Measurements from ENCODE around the gene HYLS1.

Gene HYLS1

DNA sequence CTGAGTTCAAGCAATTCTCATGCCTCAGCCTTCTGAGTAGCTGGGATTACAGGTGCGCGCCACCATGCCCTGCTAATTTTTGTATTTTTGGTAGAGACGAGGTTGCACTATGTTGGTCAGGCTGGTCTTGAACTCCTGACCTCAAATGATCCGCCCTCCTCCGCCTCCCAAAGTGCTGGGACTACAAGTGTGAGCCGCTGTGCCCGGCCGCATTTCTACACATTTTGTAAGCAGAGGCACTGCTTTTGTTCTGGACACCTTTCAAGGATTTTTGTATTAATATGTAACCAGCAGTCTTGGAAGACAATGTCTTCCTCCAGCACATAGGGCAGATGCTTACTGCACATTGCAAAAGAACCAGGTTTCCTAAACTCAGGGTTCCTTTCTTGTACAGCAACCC is 47.0 kb downstream of the HYLS1 start:
- no peak for DNase-seq (ENCODE audit: low read depth)

DNA sequence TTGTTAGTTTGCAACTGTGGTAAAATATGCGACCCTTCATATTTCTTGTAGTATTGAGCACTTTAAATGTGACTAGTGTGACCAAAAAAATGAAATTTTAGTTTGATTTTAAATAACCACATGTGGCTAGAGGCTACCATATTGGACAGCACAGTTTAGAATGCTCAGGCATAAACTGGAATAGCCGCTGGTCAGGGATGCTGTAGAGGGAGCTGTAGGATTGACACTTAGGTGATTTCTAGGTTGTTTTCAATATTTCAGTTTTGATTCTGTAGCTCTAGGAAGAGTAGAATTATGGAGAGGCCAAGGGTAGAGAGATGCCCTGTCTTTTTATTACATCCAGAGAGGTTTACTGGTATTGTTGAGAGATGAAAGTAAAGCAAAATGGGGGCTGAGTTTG is 47.6 kb downstream of the HYLS1 start:
- DNase-seq (ENCODE audit: low read depth) = no peak

DNA sequence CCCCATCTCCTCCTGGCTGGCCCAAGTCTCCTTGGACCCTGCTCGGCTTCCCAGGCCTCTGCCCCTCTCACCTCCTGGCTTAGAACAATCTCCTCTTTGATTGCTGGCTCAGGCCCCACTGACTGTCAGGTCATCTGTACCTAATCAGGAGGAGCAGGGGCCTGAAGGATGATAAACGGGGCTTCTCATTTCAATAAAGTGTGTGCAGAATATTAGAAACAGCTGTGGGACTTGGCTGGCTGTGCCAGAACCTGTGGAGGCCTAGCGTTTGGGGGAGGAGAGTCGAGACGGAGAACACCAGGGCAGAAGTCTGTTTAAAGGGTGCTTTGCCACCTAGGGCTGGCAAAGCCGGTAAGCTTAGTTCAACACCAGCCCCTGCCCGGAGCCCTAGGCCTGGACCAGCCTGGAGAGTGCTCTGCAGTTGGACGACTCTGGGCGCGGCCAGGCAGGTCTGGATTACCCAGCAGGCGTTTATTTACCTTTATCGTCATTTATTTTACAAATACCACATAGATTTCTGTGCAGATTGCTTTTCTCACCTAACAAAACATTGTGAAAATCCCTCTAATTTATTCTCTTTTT is 48.2 kb downstream of the HYLS1 start:
- DNase-seq (ENCODE audit: low read depth) = no peak

DNA sequence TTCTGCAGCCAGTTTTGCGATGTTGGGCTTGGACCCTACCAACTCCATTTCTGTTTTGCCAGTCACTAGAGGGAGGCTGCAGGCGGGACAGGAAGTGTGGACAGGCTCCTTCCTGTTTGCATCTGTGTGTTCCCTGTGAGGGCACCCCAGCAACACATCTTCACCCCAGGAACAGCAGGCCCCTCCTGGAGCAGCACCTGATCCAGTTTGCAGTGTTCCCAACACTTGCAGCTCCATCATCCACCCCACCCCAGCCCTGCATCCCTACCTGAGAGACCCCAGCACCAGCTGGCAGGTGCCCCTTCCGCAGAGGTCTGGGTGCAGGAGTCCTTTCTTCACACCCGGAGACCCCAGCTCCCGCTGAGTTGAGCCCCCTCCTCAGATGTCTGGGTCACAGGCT is 51.0 kb downstream of the HYLS1 start:
- DNase-seq (ENCODE audit: low read depth) = no peak

DNA sequence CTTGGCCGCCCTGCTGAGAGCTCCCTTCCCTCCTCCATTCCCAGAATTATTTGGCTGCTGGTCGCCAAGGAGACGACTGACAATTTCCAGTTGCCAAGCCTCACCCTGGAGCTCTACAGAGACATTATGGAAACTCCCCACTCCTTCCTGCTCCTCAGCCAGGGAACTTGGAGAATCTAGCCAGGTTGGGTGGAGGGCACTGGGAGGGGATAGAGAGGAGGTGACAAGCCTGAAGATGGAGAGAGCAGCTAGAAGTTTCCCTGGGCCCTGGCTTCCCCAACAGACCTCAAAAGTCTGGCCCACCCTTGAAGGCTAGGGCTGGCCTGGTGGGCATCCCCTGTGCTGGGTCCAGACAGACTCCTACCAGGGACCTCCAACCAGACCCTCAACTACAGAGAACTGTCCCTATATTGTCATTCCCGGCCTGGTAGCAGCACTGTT is 51.6 kb downstream of the HYLS1 start:
- no peak for DNase-seq (ENCODE audit: low read depth)

DNA sequence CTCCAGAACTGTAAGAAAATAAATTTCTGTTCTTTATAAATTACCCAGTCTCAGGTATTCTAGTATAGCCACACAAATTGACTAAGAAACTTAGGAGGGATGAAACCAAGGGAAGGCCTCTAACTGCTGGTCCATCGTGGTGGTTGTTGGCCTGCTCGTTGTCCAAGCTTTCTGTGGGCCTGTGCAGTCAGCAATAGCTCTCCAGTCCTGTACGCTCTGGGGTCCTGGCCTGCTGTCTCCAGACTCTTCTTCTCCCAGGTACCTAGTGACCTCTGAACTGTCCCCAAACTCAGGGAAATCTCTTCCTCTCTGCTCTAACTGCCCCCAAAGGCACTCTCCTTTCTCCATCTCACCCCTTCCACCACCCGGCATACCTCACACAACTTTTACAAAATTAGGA is 52.7 kb downstream of the HYLS1 start:
- no peak for DNase-seq (ENCODE audit: low read depth)

DNA sequence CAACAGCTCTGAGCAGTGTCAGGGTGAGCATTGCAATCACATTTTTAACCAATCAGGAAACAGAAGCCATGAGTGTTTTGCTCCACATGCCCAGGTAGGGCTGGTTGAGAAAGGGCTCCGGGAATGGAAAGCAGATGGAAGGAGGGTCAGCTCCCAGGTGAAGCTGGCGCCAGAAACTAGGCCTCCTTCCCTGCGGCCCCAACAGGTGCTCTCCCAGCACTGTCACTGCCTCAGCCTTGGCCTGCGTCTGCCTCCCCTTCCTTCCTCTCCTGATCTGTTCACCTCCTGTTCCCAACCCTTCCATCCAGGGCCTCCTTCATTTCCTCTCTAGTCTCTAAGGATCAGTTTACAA is 53.8 kb downstream of the HYLS1 start:
- DNase-seq (ENCODE audit: low read depth) = no peak

DNA sequence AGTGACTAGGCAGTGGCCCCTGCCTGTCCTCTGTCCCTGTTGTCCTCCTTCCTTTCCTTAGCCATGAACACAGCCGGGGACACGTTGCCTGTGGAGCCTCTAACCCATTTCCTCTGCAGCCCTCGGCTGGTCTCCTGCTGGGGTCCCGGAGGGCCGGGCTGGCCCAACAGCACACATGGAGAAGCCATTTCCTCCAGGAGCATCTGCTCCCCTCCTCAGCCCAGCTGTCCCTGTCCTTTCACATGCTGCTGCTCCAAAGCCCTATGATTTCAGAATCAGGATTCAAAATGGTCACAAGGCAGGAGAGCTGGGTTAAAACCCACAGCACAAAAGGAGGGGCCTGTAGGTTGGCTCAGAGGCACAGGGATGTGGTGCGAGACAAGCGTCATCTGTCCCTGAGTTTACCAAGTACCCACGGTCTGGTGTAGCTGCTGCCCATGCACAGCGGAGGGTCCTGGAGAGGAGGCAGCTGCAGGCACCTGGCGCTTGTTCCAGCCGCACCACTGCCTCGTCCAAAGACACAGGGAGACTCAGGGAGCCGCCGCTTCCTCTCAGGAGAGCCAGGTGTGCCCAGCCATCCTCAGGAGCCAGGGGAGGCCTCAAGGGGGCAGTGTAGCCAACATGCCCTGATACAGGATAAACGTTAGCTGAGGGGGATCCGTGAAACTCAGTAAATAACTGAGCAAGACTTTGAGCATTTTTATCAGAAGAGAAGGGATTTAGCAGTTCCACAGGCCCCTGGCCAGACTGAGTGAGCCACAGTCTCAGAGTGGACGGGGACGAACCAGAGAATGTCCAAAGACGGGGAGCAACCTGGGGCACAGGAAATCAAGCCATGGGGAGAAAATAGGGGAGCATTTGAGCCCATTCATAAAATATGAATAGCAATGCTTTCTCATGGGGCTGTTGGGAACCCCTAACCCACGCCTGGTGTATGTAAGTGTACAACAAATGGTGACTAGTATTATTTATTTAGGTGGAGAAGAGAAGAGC is 54.4 kb downstream of the HYLS1 start:
- no peak for DNase-seq (ENCODE audit: low read depth)

DNA sequence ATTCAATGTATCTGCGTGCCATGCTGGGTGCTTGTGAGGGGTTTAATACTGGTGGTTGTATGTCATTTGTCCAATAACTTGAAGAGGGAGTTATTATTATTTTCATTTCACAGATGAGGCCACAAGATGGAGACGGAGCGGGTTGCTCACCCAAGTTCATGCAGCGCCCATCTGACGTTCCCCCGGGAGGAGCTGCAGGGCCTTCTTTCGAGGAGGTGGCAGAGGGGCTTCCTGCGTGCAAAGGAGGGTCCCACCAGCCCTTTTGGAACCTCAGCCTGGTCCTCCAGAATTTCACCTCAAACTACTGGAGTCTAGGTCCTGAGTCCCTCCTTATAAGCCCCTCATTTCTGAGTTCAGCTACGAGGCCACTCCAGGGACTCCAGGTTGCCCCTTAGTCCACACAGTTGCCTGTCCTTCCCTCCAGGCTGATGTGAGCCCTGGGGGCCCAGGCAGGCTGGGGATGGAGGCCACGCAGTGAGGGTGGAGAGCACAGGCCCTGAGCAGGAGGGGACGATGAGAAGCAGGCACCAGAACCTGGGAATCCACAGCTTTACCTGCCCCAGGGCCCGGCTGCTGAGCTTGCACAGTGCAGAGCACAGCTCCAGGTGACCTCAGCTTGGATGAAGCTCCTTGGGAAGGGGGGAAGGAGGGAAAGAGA is 55.4 kb downstream of the HYLS1 start:
- DNase-seq (ENCODE audit: low read depth) = no peak

DNA sequence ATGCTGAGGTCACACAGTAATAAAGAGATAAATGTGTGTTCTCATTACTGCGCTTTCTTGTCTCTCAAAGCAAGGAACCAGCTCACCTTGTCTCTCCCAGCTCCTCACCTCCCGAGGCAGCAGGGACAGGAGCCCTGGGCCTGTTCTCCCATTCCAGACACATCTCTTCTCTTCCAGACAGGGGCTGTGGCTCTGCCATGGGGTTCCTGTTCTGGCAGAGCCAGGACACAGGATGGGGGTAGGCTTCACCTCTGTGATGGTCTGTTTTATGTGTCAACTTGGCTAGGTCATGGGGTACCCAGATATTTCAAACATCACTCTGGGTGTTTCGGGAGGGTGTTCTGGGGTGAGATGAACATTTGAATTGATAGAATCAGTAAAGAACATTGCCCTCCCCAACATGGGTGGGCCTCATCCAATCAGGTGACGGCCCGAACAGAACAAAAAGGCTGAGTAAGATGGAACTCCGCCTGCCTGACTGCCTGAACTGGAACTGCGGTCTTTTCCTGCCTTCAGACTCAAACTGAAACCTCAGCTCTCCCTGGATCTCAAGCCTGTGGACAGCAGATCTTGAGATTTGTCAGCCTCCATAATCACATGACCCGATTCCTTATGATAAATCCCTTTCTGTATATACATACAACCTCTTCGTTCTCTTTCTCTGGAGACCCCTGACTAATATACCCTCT is 56.3 kb downstream of the HYLS1 start:
- DNase-seq (ENCODE audit: low read depth) = no peak

DNA sequence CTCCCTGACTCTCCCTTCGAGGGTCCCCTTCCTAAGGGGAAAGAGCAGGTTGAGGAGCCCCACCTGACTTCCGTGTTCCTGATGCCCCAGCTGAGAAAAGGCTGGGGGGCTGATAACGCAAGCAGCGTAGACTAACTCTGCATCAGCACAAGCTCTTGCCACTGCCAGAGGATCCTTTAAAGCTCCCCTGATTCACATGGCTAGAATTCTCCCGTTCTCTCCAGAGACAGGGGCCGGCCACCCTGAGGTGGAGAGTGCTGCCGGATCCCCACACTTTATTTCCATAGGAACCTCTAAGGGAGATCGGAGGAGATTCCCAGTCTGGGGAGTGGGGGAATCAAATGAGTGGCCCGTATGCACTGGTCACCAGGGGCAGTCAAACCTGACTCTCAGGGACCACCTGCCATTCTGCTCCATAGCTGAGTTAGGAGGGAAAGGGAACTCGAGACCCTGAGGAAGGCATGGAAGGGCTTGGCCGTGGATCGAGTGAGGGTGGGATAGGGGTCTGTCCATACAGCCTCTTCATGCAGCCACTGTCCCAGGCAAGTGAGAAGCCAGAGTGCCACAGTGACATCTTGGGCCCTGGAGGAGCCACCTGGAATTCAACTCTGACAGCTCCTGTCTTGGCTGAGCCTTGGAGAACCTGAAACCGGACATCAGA is 57.0 kb downstream of the HYLS1 start:
- DNase-seq (ENCODE audit: low read depth) = no peak

DNA sequence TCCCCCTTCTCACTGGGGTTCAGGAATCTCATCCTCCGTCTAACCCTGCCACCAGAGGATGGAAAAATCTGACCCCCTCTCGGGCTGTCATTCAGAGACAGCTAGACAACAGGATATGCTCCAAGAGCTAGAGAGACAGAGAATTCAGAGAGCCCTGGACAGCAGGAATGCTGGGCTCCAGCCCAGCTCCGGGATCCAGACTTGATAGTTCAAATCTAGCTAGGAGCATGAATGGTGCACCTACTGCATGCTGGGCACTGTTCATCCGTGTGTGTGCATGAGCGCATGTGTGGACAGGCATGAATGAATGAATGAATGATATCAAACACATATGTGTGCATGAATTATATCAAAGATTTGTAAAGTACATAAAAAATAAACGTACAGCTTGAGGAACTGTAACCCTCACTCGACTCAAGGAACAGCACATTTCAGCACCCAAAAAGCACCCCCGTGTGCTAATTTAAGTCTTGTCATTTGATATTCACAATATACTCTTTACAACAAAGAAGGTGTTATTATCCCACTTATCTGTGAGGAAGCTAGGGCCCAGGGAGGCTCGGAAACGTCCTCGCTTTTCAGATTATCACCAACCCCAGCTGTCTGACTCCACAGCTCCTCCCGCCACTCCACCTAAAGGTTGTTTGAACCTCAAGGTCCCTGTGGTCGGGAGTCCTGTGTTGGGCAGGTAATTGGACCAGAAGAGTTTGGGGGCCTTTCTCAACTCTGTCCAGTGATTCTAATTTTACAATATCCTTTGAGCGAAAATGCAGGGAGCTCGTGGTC is 57.7 kb downstream of the HYLS1 start:
- DNase-seq (ENCODE audit: low read depth) = no peak

DNA sequence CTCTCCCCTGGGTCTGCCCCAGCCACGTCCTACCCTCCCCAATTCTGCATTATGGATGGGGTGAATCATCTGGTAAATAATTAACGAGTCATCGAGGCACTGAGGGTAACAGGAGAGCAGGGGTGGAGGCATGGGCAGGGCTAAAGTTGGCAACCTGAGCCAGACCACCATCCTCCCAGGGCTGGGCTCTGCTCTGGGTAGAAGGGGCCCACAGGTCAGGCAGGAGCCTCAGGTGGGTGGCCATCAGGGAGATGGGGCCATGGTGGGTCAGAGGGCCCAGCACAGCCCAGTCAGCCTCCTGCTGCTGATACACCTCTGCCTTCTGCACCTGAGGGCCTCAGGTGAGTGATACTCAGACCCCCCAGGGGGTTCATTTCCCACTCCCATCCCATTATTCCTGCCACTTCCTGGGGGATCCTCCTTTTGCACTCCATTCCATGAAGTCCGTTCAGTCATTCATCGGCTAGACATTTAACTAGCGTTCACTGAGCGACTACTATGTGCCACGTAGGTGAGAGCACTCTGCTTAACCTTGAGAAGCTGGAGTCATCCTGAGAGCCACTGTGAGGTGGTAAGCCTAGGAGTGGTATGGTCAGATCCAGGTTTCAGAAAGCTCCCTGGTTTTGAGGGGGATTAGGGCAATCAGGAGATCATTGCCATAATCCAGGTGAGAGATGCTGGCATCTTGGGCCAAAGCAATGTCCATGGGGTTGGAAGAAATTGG is 58.5 kb downstream of the HYLS1 start, which contains the start of gene VSIG10L2:
VSIG10L2 (plus strand) TSS at position 248 of the 724 bp plus-strand sequence; CDS start at position 260, 12 bp downstream.
- DNase-seq (ENCODE audit: low read depth) = no peak

DNA sequence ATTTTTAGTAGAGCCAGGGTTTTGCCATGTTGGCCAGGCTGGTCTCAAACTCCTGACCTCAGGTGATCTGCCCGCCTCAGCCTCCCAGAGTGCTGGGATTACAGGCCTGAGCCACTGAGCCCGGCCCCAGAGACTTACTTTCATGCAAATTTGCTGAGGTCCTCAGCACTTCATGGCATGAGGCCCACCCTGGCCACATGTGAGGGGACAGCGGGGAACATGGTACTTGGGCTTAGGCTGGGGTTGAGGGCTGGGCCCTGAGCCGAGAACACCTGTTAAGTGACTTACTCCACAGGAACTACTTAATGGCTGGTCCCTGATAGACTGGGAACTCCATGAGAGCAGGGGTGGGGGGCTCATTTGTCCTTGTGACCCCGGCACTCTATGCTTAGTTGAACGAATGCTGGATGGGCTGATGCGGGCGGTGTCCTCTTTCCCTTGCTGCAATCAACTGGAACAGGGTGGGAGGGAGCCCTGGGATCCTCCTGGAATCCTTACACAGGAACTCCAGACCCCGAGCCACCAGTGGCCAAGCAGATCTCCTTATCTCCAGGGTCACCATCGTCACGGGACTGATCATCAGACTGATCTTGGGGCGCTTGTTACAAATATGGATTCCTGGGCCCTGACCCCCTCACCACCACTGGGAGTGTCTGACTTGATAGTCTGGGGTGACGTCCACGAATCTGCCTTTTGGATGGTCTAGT is 59.4 kb downstream of the HYLS1 start:
- no peak for DNase-seq (ENCODE audit: low read depth)

DNA sequence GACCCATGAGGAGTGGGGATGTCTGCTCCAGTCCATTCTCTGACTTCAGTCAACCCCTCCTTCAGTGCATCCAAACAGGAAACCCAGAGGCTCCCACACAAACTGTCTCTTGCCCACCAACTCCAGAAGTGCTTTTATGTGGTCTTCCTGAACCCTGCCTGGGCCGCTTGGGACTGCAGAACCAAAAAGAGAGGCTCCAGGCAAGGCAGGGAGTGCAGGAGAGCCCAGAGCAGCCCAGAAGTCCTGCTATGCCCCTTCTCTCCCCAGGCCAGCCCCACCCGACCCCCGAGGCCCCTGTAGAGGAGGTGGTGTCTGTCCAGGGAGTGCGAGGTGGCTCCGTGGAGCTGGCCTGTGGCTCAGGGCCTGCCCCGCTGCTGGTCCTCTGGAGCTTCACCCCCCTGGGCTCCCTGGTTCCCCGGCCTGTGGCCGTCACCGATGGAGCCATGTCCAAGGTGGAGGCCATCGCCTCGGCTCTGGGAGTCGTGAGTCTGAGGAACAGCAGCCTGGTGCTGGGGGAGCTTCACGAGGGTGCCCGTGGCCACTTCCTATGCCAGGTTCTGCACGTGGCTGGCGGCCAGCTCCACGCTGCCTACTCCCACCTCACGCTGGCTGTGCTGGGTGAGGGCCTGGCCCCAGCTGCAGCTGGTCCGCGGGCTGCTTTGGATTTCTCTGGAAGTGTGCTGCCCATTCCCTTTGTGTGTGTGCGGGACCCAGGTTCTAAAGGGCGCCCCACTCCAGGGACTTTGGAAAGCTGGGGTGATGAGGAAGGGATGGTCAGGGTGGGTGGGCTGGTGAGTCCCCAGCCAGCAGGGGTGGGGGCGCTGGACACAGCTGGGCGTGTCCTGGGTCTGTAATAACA is 60.2 kb downstream of the HYLS1 start:
- no peak for DNase-seq (ENCODE audit: low read depth)

DNA sequence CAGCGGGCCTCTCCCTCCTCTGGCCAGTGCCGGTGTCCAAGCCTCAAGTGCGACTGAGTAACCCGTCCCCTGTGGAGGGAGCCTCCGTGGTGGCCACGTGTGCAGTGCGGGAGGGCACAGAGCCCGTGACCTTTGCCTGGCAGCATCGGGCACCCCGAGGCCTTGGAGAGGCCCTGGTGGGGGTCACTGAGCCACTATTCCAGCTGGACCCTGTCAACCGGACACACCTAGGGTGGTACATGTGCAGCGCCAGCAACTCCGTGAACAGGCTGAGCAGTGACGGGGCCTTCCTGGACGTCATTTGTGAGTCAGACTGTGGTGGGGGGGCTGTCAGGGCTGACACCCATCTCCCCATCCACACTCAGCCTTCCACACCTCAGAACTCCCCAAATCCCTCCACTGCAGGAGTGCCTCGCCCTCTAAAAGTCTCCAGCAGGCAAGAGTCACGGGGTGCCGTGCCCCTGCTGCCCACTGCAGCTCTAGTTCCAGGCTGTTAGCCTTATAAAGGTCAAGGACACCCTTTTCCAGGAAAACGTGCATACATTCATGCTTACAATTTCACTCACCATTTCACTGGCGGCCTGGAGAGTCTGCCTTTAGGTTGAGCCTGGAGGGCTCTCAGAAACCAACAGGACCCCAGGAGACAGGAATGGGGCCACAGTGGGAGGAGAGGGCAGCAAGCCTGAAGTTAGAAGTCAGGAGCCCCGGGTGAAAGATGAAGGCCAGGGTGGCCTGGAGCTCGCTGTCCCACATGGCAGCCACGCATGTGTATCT is 61.0 kb downstream of the HYLS1 start:
- no peak for DNase-seq (ENCODE audit: low read depth)

DNA sequence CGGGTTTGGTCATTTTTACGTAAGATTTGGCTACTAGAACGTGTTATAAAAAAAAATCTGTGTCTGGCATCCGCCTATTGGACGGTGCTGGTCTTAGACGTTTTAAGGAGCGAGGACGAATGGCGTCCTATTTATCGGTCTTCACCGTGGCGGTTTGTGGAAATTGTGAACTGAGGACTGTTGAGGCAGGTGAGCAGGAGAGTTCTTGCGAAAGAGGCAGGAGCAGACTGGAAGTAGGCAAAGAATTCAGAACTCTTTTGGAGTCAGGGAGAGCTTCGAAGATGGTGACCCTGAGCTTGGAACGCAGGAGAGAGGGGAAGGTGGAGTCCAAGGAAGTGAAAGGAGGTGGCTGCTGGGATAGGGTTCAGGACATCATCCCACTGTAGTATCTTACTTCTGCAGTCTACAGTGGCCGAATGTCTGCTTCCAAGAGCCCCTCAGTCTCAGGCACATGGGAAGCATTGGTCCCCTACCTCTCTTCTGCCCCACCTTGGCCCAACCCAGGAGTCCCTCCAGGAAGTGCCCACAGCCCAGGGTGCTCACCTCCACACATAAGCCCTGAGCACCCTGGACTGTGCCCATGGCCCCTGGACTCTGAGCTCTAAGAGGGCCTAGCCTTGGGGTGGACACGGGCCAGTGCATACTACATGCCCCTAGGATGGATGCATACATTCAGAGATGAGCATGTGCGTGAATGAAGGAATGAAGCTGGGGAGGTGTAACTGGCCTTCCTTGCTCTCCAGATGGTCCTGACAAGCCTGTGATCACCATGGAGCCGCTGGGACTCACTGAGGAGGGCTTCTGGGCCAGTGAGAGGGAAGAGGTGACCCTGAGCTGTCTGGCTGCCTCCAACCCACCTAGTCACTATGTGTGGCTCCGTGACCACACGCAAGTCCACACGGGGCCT is 62.1 kb downstream of the HYLS1 start:
- no peak for DNase-seq (ENCODE audit: low read depth)
